GM10266 (cell line): ENCODE results near the gene CACNB2.
"Not testable (repeated sequence)": the region's sequence is repeated elsewhere in the genome, so short reads cannot be mapped to it uniquely, and the experiment has no call there.

Experiments
- DNase-seq: peaks from one replicate; pipeline ENCODE4 v3.0.0; 2012; ENCODE audit errors: extremely low spot score
- CTCF ChIP-seq: IDR thresholded peaks from 2 replicates; pipeline ENCODE4 v1.5.1; 2012; ENCODE audit warnings: mild to moderate bottlenecking, low read depth; ENCODE audit not compliant: control insufficient read depth, insufficient read depth; ENCODE audit errors: missing control alignments

Gene CACNB2

GRCh38 chr10:18202680-18203460 is 62.6 kb downstream of the CACNB2 start:
- TF ChIP-seq CTCF, result no peak
- DNase-seq, result no peak

- DNase-seq, result no peak
- no peak for TF ChIP-seq CTCF
These were observed 63.2 kb downstream of the CACNB2 start for GRCh38 chr10:18203471-18203870.

- TF ChIP-seq CTCF, result no peak
- DNase-seq, result no peak
These were observed 64.0 kb downstream of the CACNB2 start for GRCh38 chr10:18204039-18204835.

GRCh38 chr10:18205098-18205834 is 65.0 kb downstream of the CACNB2 start:
- DNase-seq, result no peak
- no peak for TF ChIP-seq CTCF

GRCh38 chr10:18208186-18208585 is 68.0 kb downstream of the CACNB2 start:
- DNase-seq, result not testable (repeated sequence)

GRCh38 chr10:18209241-18209640 is 69.0 kb downstream of the CACNB2 start:
- TF ChIP-seq CTCF, result no peak

GRCh38 chr10:18210711-18211110 is 70.5 kb downstream of the CACNB2 start:
- no peak for TF ChIP-seq CTCF
- DNase-seq, result no peak

More at GRCh38 chr10:18209241-18209640, 69.0 kb downstream of the CACNB2 start:
- DNase-seq, result no peak
